HG02642 (cell line): ENCODE data around the gene TFDP1.
"Not testable (repeated sequence)": the region's sequence is repeated elsewhere in the genome, so short reads cannot be mapped to it uniquely, and the experiment has no call there.

Experiments used
- ATAC-seq: cut with Tn5 transposase; IDR thresholded peaks from one replicate; pipeline ENCODE4 v1.9.1; 2021; ENCODE audit warnings: mild to moderate bottlenecking; ENCODE audit not compliant: unreplicated experiment, poor library complexity

TFDP1 gene

DNA sequence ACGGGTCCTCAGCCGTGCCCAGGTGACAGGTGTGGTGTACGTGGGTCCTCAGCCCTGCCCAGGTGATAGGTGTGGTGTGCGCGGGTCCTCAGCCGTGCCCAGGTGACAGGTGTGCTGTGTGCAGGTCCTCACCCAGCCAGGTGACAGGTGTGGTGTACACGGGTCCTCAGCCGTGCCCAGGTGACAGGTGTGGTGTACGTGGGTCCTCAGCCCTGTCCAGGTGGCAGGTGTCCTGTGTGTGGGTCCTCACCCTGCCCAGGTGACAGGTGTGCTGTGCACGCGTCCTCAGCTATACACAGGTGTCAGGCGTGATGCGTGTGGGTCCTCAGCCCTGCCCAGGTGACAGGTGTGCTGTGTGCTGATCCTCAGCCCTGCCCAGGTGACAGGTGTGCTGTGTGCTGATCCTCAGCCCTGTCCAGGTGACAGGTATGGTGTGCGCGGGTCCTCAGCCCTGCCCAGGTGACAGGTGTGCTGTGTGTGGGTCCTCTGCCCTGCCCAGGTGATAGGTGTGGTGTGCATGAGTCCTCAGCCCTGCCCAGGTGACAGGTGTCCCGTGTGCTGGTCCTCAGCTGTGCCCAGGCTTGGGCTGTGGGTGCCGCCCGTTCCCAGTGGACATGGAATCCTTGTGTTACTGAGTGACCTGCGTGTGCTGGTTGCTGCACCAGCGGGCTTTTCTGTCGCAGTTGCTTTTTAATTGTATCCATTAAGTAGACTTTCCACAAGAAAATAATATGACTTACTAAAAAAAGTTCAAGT lies 9.7 kb downstream of the TFDP1 start:
- ATAC-seq = not testable (repeated sequence)

- ATAC-seq = no peak
These were observed 10.6 kb downstream of the TFDP1 start for GRCh38 chr13:113595131-113595530.

- ATAC-seq = no peak
These were observed 12.0 kb downstream of the TFDP1 start for GRCh38 chr13:113596321-113597200.

DNA sequence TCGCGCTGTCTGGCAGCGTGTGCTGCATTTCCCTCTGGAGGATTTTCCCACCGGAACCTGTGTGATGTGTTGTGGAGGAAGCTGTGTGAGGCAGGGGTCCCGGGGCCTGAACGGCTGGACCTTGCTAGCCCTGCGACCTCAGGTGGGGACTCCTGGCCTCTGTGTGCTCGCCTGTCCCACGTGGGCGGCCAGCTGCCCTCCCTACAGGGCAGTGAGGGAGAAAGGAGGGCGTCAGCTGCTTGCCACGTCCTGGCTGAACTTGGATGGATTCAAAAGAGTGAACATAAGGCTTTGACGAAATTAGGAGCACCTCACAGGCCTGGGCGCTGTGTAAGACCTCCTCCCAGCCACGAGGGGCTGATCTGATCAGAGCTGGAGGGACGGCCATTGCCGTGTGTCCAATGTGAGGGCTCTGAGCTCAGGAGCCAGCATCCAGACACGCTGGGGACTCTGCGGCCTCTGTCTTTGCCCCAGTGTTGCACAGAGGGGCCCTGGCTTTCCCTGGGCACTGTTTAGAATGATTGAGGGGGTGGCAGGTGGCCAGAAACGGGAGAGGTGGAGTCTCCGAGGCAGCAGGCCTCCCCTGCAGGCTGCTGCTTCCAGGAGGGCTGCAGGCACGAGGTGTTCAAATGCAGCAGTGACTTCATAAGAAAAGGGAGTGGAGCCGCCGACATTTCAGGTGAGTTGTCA lies 13.0 kb downstream of the TFDP1 start:
- no peak for ATAC-seq

DNA sequence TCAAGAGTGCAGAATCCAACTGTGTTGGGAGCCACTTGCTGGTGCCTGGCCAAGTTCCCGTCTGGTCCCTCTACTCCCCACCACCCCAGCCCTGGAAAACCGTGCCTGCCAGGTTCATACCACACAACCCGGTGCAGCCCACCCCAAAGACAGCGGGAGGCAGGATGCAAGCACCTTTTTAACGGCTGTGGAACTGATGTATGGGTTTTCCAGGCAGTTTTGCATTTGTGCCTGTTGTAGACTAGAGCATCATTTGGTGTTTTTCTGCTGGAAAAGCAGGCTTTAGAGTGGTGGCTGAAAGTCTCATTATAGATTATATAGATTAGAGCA lies 13.5 kb downstream of the TFDP1 start:
- no peak for ATAC-seq

DNA sequence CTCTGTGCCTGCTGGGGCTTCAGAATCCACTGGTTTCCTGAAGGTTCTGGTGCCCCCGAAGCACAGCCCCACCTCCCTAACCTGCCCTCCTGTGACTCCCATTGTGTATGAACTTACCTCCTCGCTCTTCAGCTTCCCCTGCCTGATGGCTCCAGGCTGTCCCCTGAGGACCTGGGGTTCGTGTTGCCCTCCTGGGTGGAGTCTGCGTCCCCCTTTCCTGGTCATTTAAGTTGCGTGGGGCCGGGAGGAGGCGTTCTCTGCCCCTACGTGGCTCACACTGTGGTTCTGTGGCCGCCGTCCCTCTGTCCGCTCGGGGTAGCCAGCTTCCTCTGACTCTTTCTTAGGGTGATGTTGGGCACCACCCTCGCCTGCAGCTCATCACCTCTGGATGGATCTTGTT lies 13.9 kb downstream of the TFDP1 start:
- no peak for ATAC-seq

DNA sequence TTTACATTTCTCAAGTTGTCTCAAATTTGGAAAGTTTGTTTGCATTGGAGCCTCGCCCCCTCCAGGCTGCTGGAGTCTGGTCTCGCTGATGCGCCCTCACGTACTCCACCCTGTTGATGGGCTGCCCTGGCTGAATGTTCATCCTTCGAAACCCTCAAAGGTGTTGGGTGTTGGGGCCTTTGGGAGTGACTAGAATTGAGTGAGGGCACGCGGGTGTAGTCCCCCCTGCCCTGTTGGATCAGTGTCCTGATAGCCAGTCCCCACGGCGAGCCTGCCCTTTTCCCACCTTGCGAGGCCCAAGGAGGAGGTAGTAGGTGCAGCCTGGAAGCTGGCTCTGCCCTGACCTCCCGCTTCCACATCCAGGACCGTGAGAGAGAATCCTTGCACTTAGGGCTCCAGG lies 14.8 kb downstream of the TFDP1 start:
- no peak for ATAC-seq

DNA sequence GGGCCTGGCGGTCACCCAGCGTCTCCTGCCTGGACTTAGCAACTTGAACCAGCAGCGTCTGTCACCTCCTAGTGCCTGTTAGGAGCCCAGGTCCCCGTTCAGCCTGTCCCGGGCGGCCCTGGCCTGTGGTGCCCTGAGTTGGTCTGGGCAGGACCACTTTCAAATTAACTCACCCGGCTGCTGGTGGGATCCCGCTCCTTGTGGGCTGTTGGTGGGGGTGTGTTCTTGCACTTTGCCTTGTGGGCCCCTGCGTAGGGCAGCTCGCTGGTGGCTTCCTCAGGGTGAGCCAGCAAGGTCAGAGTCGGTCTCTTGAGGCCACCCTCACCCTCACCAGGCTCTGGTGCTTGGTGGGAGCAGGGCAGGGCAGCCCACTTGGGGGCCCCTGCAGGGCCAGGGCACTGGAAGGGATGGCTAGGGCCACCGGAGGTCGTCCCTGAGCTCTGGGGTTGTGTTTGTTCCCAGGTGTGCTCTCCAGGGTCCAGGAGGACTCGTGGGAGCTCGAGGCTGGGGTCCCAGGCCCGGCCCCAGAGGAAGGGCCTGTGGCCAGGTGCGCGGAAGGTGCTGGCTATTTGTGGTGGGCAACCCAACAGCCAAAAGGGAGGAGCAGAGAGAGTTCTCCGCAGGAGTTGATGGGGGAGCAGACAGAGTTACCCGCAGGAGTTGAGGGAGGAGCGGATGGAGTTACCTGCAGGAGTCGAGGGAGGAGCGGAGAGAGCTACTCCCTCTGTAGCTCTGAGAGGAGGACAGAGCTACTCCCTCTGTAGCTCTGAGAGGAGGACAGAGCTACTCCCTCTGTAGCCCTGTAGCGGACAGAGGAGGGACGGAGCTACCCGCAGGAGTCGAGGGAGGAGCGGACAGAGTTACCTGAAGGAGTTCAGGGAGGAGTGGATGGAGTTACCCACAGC lies 16.9 kb downstream of the TFDP1 start:
- no peak for ATAC-seq

- no peak for ATAC-seq
These were observed 17.9 kb downstream of the TFDP1 start for GRCh38 chr13:113602291-113602988.

DNA sequence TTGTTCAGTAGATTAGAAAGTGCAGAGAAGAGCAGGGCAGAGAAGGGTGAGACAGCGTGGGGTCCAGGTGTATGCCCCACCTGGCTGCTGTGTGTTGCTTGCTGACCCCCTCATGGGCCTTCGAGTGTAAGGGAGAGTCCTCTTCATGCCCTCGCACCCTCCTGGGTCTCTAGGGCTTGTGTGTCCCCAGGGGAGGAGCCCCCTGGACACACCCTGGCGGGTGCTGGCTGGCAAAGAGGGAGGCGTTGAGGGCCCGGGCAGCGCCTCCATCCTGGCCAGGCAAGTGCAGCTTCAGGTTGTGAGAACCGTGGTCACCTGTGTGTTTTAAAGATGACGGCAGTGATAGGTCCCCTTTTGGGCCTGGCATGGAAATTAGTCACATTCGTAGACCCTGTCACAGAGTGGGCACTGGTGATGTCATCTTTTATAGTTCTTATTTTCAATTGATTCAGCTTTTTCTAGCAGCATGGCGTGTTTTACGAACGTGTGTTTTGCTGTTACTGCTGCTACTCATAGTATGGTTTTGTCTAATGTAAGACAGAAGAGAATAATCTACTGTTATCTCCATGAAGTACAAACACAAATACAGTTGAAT lies 18.7 kb downstream of the TFDP1 start:
- ATAC-seq = no peak

DNA sequence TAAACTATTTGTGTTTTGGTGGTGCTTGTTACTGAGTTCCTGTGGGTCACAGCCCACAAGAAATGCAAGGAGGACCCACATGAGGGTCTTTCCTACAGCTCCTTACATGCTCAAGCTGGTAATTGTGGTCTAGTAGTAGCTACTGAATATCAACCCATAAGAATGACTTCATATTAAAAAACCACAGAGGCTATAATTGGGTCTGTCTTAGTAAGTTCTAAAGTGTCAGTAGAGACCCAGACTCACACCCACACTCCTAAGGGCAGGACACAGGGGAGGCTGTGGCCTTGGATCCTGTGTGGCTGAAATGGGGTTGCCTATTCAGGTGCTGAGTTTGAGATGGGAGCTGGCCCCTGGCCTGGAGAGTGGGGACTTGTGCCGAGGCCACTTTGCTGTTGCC lies 19.6 kb downstream of the TFDP1 start:
- no peak for ATAC-seq

GRCh38 chr13:113605461-113605860 lies 20.9 kb downstream of the TFDP1 start:
- no peak for ATAC-seq

- no peak for ATAC-seq
These were observed 21.4 kb downstream of the TFDP1 start for GRCh38 chr13:113605866-113606438.

- no peak for ATAC-seq
These were observed 22.7 kb downstream of the TFDP1 start for GRCh38 chr13:113607056-113607888.

DNA sequence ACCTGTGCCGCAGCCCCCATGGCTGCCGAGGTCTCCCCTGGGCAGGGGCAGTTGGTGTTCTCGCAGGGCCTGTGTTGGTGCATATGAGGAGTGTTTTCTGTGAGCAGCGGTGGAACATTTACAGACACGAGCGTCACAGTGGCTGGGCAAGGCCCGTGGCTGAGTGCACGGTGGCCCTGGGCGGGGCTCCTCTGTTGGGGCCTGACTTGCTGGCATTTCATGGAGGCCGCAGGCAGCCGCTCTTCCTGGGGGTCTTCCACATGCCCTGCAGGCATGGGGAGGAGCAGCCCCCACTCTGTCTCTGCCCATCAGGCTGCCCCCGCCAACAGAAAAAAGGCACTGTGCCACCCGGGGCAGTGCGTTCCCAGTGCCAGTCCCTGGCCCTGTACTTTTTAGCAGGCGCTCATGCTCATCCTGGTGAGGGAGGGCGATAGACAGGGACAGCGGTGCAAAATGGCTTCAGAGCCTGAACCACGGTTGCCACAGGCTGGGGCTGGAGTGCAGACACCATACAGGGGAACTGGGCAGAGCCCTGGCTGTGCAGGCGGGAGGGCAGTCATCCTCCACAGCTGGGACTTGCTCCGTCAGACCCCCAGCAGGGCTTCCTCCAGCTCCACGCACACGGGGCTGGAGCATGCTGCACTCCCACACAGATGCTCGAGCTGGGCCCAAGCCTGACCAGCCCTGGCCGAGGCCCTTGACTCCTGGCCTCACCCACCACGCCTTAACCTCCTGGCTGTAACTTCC lies 23.5 kb downstream of the TFDP1 start:
- ATAC-seq = no peak

DNA sequence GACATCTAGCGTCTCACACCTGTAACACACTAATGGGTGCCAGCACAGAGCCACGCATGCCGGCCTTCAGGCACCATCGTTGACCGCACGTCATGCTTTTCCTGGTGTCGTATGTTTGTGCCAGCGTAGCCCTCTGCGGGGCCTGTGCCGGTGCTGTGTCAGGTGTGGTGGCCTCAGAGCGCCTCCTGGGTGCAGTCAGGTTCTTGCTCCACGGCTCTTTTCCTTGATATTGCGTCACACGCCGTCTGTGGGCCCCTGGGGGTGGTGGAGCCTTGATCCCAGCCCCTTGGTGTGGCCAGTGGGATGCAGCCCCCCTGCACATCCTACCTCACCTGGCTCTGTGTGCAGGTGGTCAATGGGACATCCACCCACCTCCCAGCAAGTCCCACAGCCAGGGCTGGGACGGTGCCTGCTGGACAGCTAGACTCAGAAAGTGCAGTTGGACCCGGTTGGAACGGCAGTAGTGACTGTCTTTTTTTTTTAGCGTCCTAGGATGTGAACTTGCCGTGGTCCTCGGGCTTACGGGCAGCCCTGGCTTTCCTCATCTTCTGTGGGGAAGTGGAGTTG lies 24.5 kb downstream of the TFDP1 start:
- no peak for ATAC-seq

GRCh38 chr13:113609616-113610015 lies 25.1 kb downstream of the TFDP1 start:
- no peak for ATAC-seq
